Stimulated activated CD8-positive, alpha-beta memory T cell treated with anti-CD3 and anti-CD28 coated beads, Interleukin-4, amount 100 ng/mL, for 24 hours (primary cell): ENCODE measurements around the gene CPT1C.
"Not testable (repeated sequence)": the region's sequence is repeated elsewhere in the genome, so short reads cannot be mapped to it uniquely, and the experiment has no call there.

Source experiments
- DNase-seq: peaks from one replicate; pipeline ENCODE4 v3.0.0-alpha.2; 2020; ENCODE audit warnings: low read depth

Gene CPT1C

DNA sequence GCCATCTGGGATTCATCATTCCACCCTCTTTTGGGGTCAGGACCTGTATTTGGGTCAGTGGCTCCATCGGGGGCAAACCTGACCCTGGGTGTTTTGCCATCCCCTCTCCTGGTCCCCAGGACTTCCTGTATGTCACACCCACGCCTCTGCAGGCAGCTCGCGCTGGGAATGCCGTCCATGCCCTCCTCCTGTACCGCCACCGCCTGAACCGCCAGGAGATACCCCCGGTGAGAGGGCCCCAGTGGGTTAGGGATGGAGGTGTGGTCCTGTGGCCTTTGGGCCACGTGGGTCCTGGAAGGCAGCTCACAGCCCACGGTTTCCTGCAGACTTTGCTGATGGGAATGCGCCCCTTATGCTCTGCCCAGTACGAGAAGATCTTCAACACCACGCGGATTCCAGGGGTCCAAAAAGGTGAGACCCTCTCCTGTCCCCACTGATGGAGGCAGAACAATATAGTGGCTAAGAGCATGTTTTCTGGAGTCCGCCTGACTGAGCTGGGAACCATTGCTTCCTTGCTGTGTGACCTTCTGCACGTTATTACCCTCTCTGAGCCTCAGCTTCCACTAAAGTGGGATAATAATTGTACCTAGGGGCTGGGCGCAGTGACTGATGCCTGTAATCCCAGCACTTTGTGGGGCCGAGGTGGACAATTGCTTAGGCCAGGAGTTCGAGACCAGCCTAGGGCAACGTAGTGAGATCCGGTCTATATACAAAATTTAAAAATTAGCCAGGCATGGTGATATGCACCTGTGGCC lies 14.1 kb downstream of the CPT1C start:
- DNase-seq: no peak

DNA sequence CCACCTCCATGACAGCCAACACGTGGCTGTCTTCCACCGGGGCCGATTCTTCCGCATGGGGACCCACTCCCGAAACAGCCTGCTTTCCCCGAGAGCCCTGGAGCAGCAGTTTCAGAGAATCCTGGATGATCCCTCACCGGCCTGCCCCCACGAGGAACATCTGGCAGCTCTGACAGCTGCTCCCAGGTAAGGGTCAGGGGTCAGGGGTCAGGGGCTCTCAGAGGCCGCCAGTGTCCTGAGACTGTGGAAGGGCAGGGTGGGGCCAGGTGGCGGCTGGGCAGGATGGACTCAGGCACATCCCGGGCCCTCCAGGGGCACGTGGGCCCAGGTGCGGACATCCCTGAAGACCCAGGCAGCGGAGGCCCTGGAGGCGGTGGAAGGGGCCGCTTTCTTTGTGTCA lies 15.0 kb downstream of the CPT1C start:
- DNase-seq: no peak

DNA sequence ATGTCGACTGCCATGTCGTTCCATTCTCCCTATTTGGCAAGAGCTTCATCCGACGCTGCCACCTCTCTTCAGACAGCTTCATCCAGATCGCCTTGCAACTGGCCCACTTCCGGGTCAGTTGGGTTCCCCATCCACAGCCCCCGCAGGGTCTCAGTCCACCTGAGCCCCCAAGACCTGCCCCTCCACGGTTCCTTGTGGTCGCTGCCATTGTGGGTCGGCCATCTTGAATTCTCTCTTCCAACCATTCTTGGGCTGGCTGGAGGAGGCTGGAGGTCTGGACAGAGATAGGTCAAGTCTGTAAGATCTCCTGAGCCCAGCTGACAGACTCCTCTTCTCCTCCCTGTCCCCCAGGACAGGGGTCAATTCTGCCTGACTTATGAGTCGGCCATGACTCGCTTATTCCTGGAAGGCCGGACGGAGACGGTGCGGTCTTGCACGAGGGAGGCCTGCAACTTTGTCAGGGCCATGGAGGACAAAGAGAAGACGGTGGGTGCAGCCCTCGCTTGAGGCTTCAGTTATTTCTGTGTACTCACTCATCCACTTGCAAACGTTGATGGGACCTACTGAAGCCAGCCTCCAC lies 19.5 kb downstream of the CPT1C start:
- no peak for DNase-seq

DNA sequence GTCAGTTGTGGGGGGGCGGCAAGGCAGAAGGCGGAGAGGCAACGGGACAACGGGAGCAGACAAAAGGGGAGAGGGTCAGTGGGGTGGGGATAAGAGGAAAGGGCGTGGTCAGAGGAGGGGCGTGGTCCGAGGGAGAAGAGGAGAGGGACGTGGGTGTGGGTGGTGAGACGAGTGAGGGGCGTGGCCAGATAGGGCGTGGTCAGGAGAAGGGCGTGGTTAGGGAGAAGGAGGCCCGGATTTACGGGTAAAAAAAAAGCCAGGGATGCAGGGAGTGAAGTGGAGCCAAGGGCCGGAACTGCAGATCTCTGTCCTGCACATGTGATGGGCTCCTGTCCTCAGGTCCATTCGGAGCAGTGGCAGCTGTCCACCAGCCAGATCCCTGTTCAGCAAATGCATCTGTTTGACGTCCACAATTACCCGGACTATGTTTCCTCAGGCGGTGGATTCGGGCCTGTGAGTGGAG lies 21.5 kb downstream of the CPT1C start:
- no peak for DNase-seq

DNA sequence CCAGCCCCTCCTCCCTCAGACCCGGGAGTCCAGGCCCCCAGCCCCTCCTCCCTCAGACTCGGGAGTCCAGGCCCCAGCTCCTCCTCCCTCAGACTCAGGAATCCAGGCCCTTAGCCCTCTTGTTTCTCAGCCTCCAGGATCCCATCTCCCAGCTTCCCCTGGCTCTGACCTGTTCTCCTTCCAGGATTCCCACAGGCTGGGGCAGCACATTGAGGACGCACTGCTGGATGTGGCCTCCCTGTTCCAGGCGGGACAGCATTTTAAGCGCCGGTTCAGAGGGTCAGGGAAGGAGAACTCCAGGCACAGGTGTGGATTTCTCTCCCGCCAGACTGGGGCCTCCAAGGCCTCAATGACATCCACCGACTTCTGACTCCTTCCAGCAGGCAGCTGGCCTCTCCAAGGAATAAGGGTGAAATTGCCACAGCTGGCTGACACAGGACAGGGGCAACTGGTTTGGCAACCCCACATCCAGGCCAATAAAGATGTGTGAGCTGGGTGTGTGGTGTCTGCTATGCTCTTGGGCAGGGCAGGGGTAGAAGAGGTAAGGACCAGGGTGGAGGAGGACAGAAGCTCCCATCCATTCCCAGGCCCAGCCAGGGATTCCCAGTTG lies 22.4 kb downstream of the CPT1C start:
- no peak for DNase-seq

DNA sequence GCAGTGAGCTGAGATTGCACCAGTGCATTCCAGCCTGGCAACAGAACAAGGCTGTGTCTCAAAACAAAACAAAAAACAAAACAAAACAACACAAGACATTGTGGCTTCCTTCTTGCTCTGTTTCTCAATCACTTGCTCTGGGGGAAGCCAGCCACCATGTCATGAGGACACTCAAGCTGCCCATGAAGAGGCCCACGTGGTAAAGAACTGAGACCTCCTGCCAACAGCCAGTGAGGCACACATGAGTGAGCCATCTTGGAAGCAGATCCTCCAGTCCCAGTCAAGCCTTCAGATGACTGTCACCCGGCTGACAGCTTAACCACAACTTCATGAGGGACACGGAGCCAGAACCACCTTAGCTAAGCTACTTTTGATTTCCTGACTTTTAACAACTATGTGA lies 25.2 kb downstream of the CPT1C start:
- DNase-seq: no peak

DNA sequence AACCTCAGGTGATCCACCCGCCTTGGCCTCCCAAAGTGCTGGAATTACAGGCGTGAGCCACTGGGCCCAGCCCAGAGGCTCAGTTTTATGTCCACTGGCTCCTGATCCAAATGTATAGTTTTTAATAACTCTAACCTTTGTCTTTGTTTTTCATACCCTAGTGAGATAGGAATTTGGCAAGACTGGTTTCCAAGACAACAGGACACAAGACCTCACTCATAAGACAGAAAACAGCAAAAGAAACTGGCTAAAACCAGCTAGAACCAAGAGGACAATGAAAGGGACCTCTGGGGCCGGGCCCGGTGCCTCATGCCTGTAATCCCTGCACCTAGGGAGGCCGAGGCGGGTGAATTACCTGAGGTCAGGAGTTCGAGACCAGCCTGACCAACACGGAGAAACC lies 27.6 kb downstream of the CPT1C start:
- DNase-seq: no peak

DNA sequence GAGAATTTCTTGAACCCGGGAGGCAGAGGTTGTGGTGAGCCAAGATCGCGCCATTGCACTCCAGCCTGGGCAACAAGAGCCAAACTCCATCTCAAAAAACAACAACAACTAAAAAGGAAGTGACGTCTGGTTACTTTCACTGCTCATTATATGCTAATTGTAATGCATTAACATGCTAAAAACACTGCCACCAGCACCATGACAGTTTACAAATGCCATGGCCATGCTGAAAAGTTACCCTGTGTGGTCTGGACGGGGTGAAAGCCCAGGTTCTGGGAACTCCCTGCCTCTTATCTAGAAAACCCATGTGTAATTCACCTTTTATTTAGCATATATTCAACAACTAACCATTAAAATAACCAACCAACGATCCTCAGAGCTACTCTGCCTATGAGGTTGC lies 28.1 kb downstream of the CPT1C start:
- no peak for DNase-seq

DNA sequence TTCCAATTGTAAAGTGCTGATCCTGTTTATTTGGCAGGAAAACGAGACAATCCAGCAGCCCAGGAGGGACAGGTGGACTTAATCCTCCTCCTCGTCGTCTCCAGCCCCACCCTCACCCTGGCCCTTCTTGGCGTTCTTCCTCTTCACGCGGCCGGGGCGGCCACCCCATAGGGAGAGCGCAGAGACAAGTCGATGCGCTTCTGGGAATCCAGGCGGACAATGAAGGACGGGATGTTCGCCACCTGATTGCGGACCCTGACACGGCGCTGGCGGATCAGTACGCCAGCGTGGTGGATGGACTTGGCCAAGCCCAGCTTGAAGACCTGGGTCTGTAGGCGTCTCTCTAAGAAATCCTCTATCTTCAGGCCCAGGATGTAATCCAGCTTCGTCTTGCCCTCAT lies 28.5 kb downstream of the CPT1C start:
- DNase-seq: not testable (repeated sequence)

DNA sequence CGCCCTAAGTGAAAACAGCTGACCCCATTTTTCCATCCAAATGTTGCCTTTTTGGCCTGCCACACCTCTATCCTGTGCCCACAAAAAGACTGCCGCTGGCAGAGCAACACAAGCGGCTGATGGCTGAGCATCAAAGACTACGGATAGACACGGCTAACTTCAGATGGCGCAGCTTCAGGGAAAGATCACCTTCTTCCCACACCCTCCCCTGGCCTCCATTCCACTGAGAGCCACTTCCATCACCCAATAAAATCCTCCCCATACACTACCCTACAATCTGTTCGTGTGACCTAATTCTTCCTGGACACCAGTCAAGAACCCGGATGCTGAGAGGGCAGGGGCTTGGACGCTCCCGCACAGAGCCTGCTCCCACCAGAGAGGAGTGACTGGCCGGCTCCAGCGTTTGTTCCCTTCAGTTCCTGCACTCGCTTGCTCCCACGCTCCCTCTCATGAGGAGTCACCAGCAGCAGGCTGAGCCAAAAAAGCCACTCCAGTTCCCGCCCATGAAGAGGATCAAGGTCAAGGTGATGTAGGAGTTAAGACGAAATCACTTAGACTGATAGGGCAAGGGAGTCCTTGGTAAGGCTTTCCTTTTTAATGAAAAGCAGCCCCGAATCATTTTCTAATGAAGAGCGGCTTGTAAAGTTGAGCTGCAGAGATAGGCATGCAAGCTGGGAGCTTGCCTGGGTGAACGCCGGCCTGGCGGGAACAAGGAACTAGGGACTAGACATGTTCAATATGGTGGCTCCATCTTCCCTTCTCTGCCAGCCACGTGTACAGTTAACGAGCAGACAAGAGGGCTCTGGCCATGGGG lies 36.5 kb downstream of the CPT1C start:
- no peak for DNase-seq

DNA sequence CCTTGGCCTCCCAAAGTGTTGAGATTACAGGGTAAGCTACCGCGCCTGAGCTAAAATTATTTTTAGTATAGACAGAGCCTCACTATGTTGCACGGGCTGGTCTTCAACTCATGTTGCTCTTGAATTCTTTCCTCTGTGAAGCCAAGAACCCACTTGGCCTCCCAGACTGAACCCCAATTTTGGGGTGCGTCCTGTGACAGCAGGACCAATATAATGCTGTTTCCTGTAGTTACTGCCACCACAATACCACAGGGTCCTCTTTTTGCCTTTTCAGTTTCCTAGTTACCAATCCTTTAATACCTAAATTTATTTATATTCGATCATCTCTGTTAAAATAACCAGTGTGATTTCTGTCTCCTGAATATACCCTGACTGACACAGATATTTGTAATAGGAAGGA lies 39.2 kb downstream of the CPT1C start:
- DNase-seq: no peak

DNA sequence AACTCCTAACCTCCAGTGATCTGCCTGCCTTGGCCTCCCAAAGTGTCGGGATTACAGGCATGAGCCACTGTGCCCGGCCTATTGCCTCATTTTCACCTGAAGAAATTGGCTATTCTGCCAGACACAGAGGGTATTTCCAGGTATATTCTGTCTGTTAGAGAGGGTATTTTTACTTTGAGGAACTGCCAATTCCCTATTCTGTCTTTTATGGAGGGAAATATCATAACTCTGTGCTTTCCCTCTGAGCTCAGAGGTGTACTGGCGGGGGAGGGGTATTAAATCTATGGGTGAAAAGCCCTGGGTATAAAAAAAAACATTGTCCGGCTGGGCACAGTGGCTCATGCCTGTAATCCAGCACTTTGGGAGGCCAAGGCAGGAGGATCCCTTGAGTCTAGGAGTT lies 47.4 kb downstream of the CPT1C start:
- no peak for DNase-seq

DNA sequence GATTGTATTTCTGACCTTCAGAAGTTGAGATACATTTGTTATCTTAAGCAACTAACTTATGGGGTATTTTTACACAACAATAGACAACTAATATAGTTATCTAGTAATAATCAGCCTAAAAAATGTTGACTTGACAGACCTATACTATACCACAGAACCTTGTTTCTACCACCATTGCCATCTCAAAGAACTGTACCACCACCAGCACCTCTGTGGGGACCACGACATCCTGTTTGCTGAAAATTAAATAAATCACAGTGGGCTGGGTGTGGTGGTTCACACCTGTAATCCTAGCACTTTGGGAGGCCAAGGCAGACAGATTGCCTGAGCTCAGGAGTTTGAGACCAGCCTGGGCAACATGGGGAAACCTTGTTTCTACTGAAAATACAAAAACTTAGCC lies 48.2 kb downstream of the CPT1C start:
- DNase-seq: no peak

DNA sequence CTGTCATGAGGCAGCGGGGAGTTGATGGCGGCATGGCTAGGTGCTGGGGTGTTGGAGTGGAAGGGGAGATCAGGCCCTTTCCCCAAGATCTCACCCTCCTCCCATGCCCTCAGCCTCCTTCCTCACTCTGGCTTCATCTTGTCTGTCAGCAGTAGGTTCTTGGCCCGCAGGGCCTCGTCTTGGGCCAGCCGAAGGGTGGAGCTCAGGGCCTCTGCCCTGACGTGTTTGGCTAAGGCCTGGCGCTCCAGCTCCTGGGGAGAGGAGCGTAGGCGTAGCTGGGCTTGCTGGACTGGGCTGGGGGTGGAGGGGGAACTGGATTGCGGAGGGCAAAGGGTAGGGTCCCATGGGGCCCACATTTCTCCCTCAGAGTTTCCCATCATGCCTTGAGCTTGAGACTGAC lies 49.0 kb downstream of the CPT1C start:
- DNase-seq: no peak

DNA sequence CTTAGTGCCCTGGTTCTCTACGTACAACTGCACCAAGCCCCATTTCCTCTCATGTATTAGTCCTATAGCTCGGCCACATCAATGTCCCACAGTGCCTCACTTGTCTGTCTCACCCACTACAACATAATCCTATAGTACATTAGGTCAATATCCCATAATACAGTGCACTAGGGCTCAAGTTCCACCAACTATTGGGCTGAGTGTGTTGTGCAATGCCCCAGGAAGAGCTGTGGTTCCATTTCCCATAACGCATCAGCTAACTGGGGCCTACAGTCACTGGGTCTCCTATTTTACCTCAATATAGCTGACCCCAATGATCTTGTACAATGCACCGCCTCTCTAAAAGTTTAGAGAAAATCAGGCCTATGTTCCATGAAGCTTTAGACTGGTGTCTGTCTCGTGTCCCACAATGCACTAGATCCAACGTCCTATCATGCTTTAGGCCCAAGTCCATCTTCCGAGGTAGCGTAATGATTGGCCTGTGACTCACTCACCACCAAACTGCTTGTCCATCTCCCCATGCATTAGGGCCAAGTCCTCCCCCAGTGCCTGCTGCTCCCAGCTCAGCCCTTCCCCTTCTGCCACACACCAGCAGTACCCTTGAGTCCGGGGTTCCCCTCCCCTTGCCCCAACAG lies 50.4 kb downstream of the CPT1C start:
- DNase-seq: no peak

DNA sequence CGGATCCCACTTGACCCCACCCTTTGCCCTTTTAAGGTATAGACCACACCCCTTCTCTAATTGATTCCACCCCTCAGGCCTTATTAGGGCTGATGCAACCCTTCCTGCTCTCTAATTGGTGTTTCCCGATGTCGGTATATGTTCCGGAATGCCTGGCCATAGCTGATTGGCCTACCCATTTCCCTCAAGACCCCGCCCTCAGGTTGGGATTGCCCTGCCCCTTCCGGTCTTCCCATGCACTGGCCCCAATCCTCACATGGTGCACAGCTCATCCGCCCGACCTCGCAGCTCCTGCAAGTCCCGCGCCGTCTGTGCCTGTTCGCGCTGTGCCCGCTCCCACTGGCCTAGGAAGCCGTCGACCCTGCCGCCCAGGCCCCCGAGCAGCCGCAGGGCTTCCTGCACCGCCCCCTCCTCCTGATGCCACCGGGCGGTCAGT lies 54.0 kb downstream of the CPT1C start:
- DNase-seq: no peak

DNA sequence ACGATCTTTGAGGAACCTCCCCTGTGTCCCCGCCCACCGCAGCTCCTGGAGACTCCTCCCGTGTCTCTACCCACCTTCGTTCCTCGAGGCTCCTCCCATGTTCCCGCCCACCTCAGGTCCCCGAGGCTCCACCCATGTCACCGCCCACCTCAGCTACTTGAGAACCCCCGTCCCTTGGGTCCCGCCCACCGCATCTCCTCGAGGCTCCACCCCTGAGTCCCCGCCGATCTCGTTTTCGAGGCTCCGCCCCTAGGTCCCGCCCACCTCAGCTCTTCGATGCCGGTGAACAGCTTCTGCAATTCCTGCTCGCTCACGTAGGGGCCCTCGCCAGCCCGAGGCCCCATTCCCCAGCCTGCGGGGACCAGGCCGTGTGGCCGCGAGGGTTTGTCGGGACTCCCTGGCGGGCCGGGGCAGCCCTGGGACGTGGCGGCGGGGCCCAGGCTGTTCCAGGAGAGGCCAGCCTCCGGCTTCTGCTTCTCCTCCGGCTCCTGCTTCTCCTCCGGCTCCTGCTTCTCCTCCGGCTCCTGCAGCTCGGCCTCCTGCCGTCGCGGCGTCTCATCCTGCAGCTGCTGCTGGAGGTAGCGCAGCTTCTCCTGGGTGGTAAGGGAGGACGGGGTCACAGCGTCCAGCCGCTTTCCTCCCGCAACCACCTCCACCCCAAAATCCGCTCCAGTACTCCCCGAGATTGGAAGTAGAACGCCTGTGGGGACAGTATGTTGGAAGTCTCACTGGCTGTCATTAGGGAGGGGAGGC lies 55.5 kb downstream of the CPT1C start:
- DNase-seq: peak; percentile 34

DNA sequence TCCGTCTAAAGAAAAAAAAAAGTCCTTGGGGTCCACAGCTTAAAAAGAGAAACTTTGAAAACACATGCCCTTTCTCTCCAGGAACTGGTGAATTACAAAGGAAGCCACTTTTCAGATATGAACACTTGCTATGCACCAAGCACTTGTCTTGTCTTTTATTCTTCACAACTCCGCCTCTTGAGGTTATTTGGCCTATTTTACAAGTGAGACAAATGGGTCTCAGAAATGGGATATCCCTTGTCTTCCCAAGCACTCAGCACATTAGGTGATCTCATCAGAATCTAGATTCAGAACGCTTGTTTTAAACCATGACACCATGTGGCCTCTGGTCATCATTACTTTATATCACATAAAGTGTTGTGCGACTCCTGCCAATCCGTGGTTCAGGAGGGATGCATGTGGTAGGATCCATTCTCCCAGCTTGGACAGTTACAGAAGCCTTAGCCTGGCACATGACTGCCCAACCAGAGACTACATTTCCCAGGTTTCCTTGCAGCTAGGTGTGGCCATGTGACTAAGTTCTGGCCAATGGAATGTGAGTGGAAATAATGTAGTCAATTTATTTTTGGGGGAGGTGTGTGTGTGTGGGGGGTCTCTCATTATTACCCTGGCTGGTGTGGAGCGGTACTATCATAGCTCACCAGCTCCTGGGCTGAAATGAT lies 58.3 kb downstream of the CPT1C start:
- DNase-seq: no peak

DNA sequence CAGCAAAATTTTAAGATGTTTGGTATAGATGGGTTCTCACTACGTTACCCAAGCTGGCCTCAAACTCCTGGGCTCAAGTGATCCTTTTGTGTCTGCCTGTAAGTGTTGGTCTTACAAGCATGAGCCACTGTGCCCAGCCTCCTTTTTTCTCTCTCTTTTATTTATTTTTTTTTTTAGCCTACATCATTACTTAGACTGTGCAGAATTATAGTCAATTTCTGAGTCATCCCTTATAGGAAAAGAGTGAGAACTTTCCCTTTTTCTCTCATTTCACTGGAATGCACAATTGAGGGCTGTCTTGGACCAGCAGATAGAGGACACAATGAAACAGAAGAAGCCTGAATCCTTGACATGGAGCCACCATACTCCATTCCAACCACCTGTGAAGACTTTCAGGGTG lies 58.9 kb downstream of the CPT1C start:
- DNase-seq: no peak

DNA sequence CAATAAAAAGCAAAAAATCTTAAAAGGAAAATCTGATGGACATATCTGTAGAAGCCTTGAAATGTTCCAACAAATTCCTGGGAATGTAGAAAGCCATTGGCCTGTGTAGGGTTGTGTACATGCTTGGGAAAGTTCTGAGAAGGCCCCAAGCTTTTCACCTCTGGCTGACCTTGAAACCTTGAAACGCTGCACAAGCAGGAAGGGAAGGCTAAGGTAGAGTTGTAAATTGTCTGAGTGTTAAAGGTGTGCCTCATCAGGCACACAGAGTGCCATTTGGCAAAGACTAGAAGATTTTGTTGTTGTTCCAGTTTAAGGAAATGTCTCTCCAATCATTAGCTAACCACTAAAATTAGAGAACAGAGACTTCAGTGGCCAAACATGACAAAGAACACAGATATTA lies 61.8 kb downstream of the CPT1C start:
- no peak for DNase-seq

DNA sequence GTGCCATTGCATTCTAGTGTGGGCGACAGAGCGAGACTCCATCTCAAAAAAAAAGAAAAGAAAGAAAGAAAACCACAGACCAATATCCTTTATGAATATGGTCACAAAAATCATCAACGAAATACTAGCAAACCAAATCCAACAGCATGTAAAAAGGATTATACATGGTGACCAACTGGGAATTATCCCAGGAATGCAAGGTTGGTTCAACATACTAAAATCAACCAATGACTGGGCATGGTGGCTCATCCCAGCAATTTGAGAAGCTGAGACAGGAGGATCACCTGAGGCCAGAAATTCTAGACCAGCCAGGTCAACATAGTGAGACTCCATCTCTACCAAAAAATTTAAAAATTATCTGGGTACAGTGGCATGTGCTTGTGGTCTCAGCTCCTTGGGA lies 65.0 kb downstream of the CPT1C start:
- DNase-seq: no peak
